GM12878 (cell line): ENCODE results near the gene ADAMTS7. TPM values are rescaled to one million over a fixed set of nuclear protein-coding genes. Genes with fewer than 3 reads are reported as not detected.

Experiments
- ATAC-seq: fragments of 200-7000 bp; cut with Tn5 transposase; 3 replicates; pipeline ENCODE4 v1.9.1; 2020; ENCODE audit warnings: mild to moderate bottlenecking, moderate library complexity
- BruUV-seq: library from RNA; stranded (reverse); fragments of 400-500 nt; replicated peaks from 2 replicates; lab custom pipeline; 2021; lab: Mats Ljungman, UMichigan
- CTCF ChIA-PET: fragments of 300-600 bp; sonication (Branson Sonifier 250); formaldehyde crosslinking; extraction: SDS; loops from one replicate; lab custom pipeline; 2021; ENCODE audit warnings: inconsistent platforms; lab: Yijun Ruan, JAX
- POLR2A ChIA-PET: fragments of 350-600 bp; formaldehyde crosslinking; extraction: SDS; loops from one replicate; lab custom pipeline; 2021; ENCODE audit warnings: inconsistent platforms; lab: Charles Lee
- RAD21 ChIA-PET: fragments of 300-600 bp; sonication (Branson Sonifier 250); formaldehyde crosslinking; loops from one replicate; lab custom pipeline; 2023; ENCODE audit warnings: antibody characterized with exemption; ENCODE audit not compliant: unreplicated experiment; lab: Charles Lee
- SMC1A ChIA-PET: fragments of 300-600 bp; sonication (Branson Sonifier 250); formaldehyde crosslinking; loops from one replicate; lab custom pipeline; 2023; ENCODE audit not compliant: unreplicated experiment, uncharacterized antibody; lab: Charles Lee
- DNase-seq: peaks from one replicate; pipeline ENCODE4 v3.0.0-alpha.2; 2011; ENCODE audit warnings: low read depth, low spot score
- FAIRE-seq: peaks from 3 replicates; lab custom pipeline; 2011; peaks lifted over from hg19 to GRCh38; lab: Jason Lieb, UNC
- H2AFZ ChIP-seq: 2 replicates; pipeline ENCODE4 v1.6.0; 2011; ENCODE audit warnings: low read depth, low read length, control low read depth; ENCODE audit not compliant: control insufficient read depth
- H3K27ac ChIP-seq: 2 replicates; pipeline ENCODE4 v1.5.1; 2011; ENCODE audit warnings: control low read depth; ENCODE audit not compliant: control insufficient read depth, insufficient read depth
- H3K27me3 ChIP-seq, 2 experiments: replicated peaks in 1 of 2; 2 replicates each; pipeline versions ENCODE4 v1.6.0 to v1.6.1; 2011; ENCODE audit warnings: low read length in 1 of 2; ENCODE audit not compliant: control insufficient read depth in 2 of 2, insufficient read depth in 2 of 2
- H3K36me3 ChIP-seq, 2 experiments: 2 replicates each; pipeline ENCODE4 v1.5.1; 2011; ENCODE audit warnings: low read length in 1 of 2; ENCODE audit not compliant: control insufficient read depth in 2 of 2, insufficient read depth in 2 of 2
- H3K4me1 ChIP-seq: 2 replicates; pipeline ENCODE4 v1.6.1; 2011; ENCODE audit warnings: mild to moderate bottlenecking, low read length, moderate library complexity, mixed read lengths; ENCODE audit not compliant: control insufficient read depth, insufficient read depth
- H3K4me2 ChIP-seq: 2 replicates; pipeline ENCODE4 v1.6.0; 2011; ENCODE audit warnings: control low read depth; ENCODE audit not compliant: control insufficient read depth, insufficient read depth
- H3K4me3 ChIP-seq: fragments of 200-600 bp; sonication (generic); 2 replicates; pipeline ENCODE4 v1.5.1; 2016
- H3K79me2 ChIP-seq: 2 replicates; pipeline ENCODE4 v1.6.0; 2011; ENCODE audit warnings: low read length; ENCODE audit not compliant: control insufficient read depth, insufficient read depth
- H3K9ac ChIP-seq: 2 replicates; pipeline ENCODE4 v1.8.0; 2011; ENCODE audit warnings: low read length, control low read depth, mixed read lengths; ENCODE audit not compliant: control insufficient read depth, insufficient read depth
- H3K9me3 ChIP-seq: replicated peaks from 3 replicates; pipeline ENCODE4 v1.5.1; 2011; ENCODE audit warnings: mild to moderate bottlenecking, low read length; ENCODE audit not compliant: control insufficient read depth, insufficient read depth
- H4K20me1 ChIP-seq: 2 replicates; pipeline ENCODE4 v1.6.0; 2011; ENCODE audit not compliant: control insufficient read depth, insufficient read depth
- CBX5 ChIP-seq: sonication (generic); IDR thresholded peaks from 2 replicates; pipeline ENCODE4 v1.6.1; 2016; ENCODE audit warnings: low read depth, moderate library complexity, mild to moderate bottlenecking, inconsistent platforms
- KDM1A ChIP-seq: fragments of 200-600 bp; sonication (generic); IDR thresholded peaks from 2 replicates; pipeline ENCODE4 v1.6.1; 2016; ENCODE audit warnings: borderline replicate concordance
- MYB ChIP-seq: fragments of 150-350 bp; IDR thresholded peaks from 2 replicates; pipeline ENCODE4 v1.6.1; 2014; ENCODE audit warnings: mild to moderate bottlenecking, low read depth, low read length, borderline replicate concordance
- MYC ChIP-seq: IDR thresholded peaks from 2 replicates; pipeline ENCODE4 v1.6.1; 2011; ENCODE audit warnings: mild to moderate bottlenecking, low read length, moderate library complexity, inconsistent platforms; ENCODE audit not compliant: insufficient read depth, insufficient replicate concordance, insufficient read length, severe bottlenecking
- NFYB ChIP-seq: IDR thresholded peaks from 2 replicates; pipeline ENCODE4 v1.6.1; 2011; ENCODE audit warnings: low read depth, mild to moderate bottlenecking, low read length, improper control_type of control experiment, moderate library complexity; ENCODE audit not compliant: insufficient read depth
- WGBS: methylation state at CpG from one replicate; pipeline ENCODE4 v1.1.6; 2016; ENCODE audit warnings: low lambda C conversion rate; ENCODE audit not compliant: insufficient replicate concordance, insufficient coverage; ENCODE audit errors: missing lambda C conversion rate; 5-methylcytosine and 5-hydroxymethylcytosine counted together
- in situ Hi-C: fragments of 300-500 bp; cut with MboI; formaldehyde crosslinking; loops from 9 replicates; pipeline ENCODE4 v1.14.3; 2018; ENCODE audit warnings: mixed read lengths
- intact Hi-C: fragments of 100-400 bp; cut with micrococcal nuclease; formaldehyde crosslinking; loops from one replicate; pipeline ENCODE4 v1.14.2; 2022; ENCODE audit not compliant: unreplicated experiment
- polyA plus RNA-seq, 11 experiments: library from polyadenylated mRNA; depleted of rRNA in 4 of 11; unstranded in 6 of 11; stranded (reverse) in 5 of 11; fragments of >200 nt; fragmentation: Nextera tagmentation in 4 of 11; fragmentation: Illumina TruSeq in 1 of 11; extraction: Ambion mirVana in 4 of 11; extraction: Trizol in 1 of 11; gene quantifications; 1 replicate in 1 of 11; 2 replicates in 10 of 11; pipeline versions ENCODE4 v1.2.1 to v1.2.3, GENCODE V29; 2011 to 2016; ENCODE audit warnings: inconsistent platforms in 2 of 11, missing spikeins in 2 of 11, low read depth in 1 of 11
- total RNA-seq, 4 experiments: library from RNA; depleted of rRNA in 3 of 4; stranded (reverse); fragments of >200 nt in 3 of 4; fragmentation: Illumina TruSeq in 1 of 4; extraction: Trizol in 1 of 4; gene quantifications; 2 replicates each; pipeline versions ENCODE4 v1.2.1 to v1.2.3, GENCODE V29; 2013 to 2021
- TF ChIP-seq, protein P1 (sequence below): IDR thresholded peaks from 2 replicates; pipeline ENCODE4 v1.6.1; 2012; ENCODE audit warnings: mild to moderate bottlenecking, low read depth, low read length

The ADAMTS7 gene
- total and polyA plus RNA-seq, 10 of the 15 experiments (the other 5 are each of a cell fraction or from before 2014, with no cell fraction given), result 0.03 to 0.28 (median 0.06) TPM; not detected in 6

DNA sequence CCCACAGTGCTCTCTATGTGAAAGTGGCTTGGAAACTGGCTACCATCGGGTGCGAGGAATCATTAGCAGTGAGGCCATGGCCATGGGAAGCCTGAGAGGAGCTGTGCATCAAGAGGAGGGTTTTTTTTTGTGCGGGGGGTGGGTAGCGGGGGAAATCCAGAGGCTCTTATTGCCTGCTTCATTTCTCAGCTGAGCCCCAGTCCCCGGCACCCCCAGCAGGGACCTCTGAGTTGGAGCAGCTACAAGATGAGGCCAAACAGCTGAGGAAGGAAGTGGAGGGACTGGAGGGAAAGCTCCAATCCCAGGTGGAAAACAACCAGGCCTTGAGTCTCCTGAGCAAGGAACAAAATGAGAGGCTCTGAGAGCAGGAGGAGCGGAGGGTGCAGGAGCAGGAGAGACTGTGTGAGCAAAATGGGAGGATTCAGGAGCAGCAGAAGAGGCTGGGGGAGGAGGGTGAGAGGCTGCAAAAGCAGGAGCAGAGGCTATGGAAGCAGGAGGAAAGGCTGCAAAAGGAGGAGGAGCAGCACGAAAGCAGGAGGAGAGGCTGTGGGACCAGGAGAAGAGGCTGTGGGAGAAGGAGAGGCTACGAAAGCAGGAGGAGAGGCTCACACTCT is 76.7 kb downstream of the ADAMTS7 start (continued):
- TF ChIP-seq, protein P1, sequence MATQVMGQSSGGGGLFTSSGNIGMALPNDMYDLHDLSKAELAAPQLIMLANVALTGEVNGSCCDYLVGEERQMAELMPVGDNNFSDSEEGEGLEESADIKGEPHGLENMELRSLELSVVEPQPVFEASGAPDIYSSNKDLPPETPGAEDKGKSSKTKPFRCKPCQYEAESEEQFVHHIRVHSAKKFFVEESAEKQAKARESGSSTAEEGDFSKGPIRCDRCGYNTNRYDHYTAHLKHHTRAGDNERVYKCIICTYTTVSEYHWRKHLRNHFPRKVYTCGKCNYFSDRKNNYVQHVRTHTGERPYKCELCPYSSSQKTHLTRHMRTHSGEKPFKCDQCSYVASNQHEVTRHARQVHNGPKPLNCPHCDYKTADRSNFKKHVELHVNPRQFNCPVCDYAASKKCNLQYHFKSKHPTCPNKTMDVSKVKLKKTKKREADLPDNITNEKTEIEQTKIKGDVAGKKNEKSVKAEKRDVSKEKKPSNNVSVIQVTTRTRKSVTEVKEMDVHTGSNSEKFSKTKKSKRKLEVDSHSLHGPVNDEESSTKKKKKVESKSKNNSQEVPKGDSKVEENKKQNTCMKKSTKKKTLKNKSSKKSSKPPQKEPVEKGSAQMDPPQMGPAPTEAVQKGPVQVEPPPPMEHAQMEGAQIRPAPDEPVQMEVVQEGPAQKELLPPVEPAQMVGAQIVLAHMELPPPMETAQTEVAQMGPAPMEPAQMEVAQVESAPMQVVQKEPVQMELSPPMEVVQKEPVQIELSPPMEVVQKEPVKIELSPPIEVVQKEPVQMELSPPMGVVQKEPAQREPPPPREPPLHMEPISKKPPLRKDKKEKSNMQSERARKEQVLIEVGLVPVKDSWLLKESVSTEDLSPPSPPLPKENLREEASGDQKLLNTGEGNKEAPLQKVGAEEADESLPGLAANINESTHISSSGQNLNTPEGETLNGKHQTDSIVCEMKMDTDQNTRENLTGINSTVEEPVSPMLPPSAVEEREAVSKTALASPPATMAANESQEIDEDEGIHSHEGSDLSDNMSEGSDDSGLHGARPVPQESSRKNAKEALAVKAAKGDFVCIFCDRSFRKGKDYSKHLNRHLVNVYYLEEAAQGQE, result no peak
- no peak for TF ChIP-seq KDM1A
- TF ChIP-seq NFYB, result no peak

DNA sequence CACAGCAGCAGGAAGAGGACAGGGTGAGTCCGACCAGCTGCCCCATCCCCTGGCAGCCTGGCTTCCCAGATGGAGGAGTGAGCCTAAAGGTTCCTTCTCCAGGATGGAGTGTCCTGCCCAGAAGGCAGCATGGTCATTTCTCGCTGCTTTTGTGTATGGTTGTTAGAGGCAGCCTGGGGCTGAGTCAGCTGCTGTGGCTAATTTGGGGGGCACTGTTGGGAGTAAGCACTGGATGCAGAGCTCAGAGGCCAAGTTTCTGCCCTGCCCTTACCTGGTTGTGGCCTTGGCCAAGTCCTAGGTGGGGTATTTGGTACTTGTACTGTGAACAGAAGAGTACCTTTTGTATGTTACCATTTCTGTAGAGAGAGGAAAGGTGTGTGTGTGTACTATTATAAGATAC is 78.6 kb downstream of the ADAMTS7 start:
- WGBS, result 0% methylated on average over 2 of the region's 2 CpGs
- SMC1A ChIA-PET, result no interaction called here
- CTCF ChIA-PET, result no interaction called here
- H3K9ac ChIP-seq, result no peak overlapping the region
- peaks cover 0 to 1% of the 10 kb centered on the region in 2 experiments; a peak in 1 of 4 replicates for H3K27me3 ChIP-seq
- H3K4me2 ChIP-seq, result no peak overlapping the region
- RAD21 ChIA-PET, result no interaction called here
- H3K4me1 ChIP-seq, result no peaks in the 10 kb centered on the region
- FAIRE-seq (no peak), DNase-seq (no peak), ATAC-seq (no peak)
- no peaks in the 10 kb centered on the region for H3K79me2 ChIP-seq
- no peak overlapping the region for H2AFZ ChIP-seq
- in situ Hi-C loops (no loop called here), intact Hi-C loops (no loop called here)
- no TSS peak for BruUV-seq
- no peak overlapping the region for H3K4me3 ChIP-seq
- no peaks in the 10 kb centered on the region for H3K9me3 ChIP-seq
- no peaks in the 10 kb centered on the region for H4K20me1 ChIP-seq
- H3K36me3 ChIP-seq, result no peaks in the 10 kb centered on the region
- POLR2A ChIA-PET, result no interaction called here
- TF ChIP-seq MYC (no peak), CBX5 (no peak), MYB (no peak)
- H3K27ac ChIP-seq, result no peak overlapping the region
